GM19239 (cell line): Measurements from ENCODE around the gene UBE2B.
"Not testable (repeated sequence)": the region's sequence is repeated elsewhere in the genome, so short reads cannot be mapped to it uniquely, and the experiment has no call there.

Source experiments
- DNase-seq: peaks from one replicate; pipeline ENCODE4 v3.0.0; 2011; ENCODE audit warnings: low spot score; ENCODE audit not compliant: insufficient read length
- FAIRE-seq: peaks from 2 replicates; lab custom pipeline; 2011; peaks lifted over from hg19 to GRCh38; lab: Jason Lieb, UNC

Gene UBE2B

DNA sequence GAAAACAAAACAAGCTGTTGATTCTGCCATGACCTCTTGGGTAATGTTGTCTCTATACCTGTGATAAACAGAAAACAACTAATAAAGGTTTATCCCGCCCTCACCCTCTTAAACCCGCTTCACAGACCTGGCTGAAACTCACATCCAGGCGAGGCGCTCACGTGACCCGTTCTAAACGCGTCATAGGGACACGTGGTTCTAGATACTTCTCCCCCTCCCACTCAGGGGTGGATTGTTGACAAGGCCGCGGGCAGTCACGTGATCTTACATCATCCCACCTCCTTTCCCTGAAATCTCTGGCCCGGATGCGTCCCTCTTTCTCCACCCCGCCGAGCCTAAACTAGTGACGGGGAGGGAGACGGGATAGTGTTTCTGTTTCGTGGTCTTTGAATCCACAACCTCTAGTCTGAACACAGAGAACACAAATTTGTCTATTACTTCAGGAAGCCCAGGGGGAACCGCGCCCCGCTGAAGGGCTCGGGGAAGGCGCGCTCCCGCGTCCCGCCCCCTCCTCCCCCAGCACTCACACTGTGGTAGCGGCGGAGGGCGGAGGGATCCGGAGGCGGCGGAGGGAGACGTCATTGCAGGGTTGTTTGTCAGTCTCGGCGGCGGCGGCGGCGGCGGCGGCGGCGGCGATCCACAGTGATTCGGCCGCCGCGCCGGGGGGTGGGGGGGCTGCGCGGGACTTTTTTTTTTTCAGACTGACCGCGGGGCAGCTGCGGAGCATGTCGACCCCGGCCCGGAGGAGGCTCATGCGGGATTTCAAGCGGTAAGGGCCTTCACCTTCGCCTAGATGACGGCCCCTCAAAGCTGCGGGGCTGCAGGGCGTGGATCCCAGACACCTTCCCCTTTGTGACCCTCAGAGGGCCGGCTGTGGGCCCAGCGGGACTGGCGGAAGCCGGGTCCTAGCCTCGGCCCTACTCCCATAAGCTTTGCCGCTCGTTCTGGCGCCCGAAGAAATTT is at the start of gene UBE2B:
Gene UBE2B, plus strand, starts transcription at position 699 of the 963 bp plus-strand sequence. Its CDS starts 27 bp downstream, at position 726.
- DNase-seq = peak; percentile 76
- FAIRE-seq = peak; percentile 100

DNA sequence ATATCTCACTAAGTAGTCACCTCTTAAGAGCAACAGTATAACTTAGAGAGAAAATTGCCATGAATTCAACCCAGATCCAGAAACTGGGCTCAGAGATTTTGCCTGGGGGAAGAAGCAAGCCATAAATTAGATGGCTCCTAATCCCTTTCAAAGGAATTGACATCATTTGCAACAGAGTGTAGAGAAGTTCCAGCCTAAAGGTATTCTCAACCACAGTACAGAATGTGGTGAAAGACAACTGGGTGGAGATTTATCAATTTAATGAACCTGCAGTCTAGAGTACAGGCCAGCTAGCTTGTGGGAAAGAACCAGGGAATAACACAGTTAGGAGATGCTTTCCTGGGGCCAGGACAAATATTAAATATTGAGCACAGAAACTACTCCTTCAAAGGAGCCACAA is 44.0 kb upstream of the UBE2B start:
- FAIRE-seq = no peak

DNA sequence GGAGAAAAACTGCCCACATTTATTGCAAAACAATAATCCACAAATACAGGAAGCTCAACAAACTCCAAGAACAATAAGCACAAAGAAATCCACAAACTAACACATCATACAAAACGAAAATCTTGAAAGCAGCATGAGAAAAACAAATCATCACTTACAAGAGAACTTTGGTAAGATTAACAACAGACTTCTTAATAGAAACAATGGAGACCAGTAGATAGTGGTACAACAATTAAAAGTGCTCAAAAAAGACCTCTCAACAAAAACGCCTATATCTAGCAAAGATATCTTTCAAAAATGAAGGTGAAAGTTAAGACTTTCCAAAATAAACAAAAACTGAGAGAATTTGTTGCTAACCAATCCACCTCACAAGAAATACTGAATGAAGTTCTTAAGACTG is 42.8 kb upstream of the UBE2B start:
- DNase-seq (no peak), FAIRE-seq (no peak)

More for the DNA sequence above, 44.0 kb upstream of the UBE2B start:
- DNase-seq = no peak

DNA sequence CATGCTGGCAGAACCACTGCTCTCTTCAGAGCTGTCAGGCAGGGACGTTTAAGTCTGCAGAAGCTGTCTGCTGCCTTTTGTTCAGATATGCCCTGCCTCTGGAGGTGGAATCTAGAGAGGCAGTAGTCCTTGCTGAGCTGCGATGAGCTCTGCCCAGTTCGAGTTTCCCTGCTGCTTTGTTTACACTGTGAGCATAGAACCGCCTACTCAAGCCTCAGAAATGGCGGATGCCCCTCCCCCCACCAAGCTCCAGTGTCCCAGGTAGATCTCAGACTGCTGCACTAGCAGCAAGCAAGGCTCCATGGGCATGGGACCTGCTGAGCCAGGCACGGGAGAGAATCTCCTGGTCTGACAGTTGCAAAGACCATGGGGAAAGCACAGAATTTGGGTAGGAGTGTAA is 34.5 kb upstream of the UBE2B start:
- FAIRE-seq = not testable (repeated sequence)

DNA sequence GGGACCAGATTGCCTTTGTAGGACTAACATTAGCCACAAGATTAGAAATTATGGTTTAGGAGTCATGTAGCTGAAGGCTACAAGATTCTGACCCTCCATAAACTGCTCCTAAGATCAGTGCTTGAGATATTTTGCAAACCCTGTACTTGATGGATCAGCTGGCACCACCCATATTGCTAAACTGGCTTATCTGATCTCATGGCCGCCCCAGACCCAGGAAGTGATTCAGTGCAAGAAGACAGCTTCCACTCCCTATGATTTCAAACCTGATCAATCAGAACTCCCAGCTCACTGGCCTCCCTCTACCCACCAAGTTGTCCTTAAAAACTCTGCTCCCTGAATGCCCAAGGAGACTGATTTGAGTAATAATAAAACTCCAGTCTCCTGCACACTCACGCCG is 27.9 kb upstream of the UBE2B start:
- not testable (repeated sequence) for DNase-seq, FAIRE-seq

More for the DNA sequence above, 34.5 kb upstream of the UBE2B start:
- DNase-seq = not testable (repeated sequence)

DNA sequence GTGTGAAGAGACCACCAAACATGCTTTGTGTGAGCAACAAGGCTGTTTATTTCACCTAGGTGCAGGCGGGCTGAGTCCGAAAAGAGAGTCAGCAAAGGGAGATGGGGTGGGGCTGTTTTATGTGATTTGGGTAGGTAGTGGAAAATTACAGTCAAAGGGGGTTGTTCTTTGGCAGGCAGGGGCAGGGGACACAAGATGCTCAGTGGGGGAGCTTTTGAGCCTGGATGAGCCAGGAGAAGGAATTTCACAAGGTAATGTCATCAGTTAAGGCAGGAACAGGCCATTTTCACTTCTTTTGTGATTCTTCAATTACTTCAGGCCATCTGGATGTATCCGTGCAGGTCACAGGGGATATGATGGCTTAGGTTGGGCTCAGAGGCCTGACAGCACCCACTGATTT is 25.9 kb upstream of the UBE2B start:
- FAIRE-seq = not testable (repeated sequence)

DNA sequence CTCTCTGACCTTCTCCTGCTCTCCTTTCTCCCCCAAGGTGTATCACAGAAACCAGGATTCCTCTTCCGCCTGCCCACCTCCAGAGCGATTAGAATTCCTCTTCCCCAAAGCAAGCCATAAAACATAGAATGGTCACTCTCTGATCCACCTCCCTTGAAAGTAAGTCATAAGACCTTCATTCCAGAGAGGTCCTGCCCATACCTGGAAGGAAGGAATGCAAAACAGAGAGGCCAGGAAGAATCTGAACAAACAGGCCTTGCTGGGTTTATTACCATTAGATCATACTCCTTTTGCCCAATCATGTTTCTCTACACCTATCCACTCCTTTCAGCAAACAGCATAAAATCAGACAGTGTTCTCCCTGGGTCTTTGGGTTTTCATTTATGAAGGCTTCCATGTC is 25.4 kb upstream of the UBE2B start:
- DNase-seq (no peak), FAIRE-seq (no peak)

More for the DNA sequence above, 25.9 kb upstream of the UBE2B start:
- not testable (repeated sequence) for DNase-seq

DNA sequence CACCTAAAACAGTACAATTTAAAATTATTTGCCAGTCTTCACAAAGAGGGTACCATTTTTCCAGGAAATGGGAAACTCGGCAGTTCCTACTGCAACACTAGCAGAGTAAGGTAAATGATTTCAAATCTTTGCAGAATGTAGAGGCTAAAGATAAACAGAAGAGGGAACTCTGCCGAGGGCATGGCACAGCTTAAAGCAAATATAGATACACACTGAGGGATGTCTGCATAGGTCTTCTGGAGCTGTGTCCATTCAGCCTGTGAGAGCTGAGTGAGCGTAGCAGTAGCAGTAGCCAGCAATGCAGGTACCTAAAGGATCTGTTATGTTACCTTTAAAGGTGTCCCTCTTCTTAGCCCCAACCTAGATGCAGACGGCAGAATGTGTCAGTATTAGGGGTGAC is 21.9 kb upstream of the UBE2B start:
- DNase-seq (no peak), FAIRE-seq (no peak)

DNA sequence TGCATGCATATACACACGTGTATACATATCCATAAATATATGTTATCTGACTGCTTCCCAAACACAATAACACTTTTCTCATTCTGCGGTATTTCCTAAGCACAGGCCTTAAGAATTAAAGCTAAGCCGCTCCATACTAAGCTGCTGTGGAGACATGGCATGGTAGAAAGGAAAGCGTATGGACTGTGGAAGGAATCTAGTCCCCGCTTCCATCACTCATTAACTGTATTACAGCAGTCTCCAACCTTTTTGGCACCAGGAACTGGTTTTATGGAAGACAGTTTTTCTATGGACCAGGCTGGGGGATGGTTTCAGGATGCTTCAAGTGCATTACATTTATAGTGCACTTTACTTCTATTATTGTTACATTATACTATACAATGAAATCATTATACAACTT is 15.7 kb upstream of the UBE2B start:
- no peak for DNase-seq
- no peak for FAIRE-seq

DNA sequence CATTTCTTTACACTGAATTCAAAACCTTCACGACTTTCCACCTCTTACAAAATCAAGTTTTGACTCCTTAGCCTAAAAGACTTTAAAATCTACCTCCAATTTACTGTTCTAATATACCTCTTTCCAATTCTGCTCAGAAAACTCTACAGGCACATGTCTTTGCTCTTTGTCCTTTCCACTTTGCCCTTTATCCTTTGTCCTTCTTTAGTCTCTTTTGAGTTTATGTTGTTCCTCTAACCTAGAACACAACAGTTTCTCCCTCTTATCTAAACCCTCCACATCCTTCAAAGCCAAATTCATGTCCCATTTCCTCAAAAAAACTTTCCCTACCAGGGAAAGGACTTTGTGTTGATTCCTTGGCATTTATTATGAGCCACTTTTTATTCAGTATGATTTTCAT is 5.8 kb upstream of the UBE2B start:
- DNase-seq = no peak
- FAIRE-seq = no peak

DNA sequence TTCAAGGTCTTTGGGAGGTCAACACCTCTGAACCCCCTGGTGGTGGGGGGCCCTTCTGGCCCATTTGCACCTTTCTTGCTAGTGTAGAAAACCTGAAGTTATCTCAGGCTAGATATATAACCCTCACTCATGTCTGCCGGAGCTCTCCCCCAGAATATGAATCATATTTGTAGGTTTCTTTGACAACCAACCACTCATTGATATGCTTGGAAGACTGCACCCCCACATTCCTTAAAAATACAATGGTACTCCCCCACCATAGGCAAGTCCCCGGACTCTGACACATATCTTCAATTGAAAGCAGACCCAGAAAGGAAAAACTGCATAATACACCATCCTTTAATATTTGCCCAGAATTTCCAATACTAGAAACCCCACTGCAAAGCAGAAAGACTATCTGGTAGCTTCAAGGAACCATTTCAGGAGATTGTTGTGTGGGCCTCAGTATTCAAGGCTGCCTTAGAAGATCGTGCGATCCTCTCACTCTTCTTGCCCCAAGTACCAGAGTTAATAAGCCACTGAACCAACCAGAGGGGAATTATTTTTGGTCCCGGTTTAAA is 978 bp upstream of the UBE2B start:
- DNase-seq (no peak), FAIRE-seq (no peak)

DNA sequence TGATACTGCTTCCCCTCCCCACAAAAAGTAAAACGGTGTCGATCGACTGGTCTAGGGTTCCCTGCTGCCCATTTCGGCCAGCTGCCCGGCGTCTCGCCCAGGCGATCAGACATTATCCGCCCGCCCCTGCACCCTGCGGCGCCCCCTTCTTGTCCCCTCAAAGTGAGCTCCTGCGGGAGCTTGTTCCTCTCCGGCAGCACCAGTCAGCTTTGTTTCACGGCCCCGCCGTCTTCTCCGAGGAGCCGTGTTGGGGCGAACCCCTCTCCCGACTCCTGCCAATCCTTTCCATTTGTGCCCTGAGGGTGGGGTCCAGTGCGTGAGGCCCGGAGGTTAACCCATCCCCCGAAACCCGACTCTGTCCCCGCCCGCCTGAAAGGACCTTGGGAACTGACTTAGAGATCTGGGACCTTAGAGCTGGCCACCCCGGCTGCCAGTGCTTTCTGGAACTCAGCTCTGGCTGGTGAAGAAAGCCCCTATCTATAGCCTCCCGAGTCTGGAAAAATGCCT is 518 bp downstream of the UBE2B start:
- FAIRE-seq (peak; percentile 74), DNase-seq (no peak)

DNA sequence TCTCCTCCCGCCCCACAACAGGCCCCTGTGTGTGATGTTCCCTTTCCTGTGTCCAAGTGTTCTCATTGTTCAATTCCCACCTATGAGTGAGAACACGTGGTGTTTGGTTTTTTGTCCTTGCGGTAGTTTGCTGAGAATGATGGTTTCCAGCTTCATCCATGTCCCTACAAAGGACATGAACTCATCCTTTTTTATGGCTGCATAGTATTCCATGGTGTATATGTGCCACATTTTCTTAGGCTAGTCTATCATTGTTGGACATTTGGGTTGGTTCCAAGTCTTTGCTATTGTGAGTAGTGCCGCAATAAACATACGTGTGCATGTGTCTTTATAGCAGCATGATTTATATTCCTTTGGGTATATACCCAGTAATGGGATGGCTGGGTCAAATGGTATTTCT is 2.3 kb downstream of the UBE2B start:
- FAIRE-seq, DNase-seq: not testable (repeated sequence)

DNA sequence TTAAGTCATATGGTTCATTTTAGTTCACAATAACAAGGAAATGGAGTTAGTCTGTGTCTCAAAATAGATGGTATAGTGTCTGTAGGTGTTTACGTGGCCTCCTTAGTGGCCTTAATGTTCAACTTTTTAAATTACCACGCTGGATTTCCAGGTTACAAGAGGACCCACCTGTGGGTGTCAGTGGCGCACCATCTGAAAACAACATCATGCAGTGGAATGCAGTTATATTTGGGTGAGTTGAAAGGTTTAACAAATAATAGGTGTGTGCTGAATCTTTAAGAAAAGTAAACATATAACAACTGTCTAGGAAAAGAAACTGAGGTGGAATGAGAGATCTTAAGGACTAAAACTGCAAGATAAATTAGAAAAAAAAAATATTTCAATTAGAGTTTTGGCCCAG is 2.9 kb downstream of the UBE2B start:
- DNase-seq (no peak), FAIRE-seq (no peak)

DNA sequence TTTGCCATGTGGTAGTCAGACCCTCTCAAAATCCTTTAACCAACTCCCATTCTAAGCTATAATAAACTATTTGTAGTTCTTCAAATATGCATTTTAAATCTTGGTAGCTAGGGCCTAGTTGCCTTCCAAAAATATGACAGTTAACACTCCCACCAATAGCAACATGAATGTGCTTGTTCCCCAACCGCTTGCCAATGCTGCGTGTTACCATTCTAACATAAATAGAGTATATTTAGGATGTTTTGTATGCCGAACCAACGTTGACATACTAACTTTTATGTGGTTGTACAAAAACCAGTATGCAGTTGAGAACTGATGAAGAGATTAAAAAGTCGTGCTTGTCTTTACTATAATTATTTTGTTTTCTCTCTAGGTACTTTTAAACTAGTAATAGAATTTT is 9.0 kb downstream of the UBE2B start:
- DNase-seq (no peak), FAIRE-seq (no peak)

DNA sequence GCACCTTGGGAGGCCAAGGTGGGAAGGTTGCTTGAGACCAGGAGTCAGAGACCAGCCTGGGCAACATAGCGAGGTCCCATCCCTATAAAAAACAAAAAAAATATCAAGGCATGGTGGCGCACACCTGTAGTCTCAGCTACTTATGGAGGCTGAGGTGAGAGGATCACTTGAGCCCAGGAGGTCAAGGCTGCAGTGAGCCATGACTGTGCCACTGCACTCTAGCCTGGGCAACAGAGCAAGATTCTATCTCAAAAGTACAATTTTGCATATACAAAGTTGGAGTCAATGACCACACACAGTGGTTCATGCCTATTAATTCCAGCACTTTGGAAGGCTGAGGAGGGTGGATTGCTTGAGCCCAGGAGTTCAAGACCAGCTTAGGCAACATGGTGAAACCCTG is 10.8 kb downstream of the UBE2B start:
- DNase-seq, FAIRE-seq: not testable (repeated sequence)

DNA sequence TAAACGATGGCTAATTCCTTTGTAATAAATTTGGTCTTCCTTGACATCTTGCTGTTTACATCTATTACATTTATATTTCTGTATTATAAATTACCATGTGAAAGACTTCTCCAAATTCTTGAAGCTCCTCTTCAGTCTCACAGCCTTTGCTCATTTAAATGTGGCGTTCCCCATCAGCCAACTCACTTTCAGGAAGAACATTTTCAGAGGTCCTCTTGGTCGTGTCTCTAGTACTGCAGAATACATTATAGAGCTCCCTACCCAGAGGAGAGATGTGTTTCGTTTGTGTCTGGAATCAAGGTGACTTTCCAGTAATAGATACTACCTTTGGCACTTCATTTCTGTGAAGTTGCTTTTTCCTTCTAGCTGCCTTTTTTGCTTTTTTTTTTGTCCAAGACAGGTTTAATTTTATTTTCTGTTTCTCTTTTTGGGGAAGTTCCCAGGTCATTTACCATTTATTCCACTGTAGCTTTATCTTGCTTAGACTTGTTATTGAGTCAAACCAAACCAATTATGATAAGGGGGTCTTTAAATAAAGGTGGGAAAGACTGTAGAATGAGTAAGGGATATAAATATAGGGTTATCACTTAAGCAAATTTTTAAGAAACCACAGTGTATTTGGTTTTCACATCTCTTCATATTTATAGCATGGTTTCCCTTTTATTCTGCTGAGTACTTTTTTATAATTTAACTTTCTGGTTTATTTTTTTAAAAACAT is 12.8 kb downstream of the UBE2B start:
- peak; percentile 45 for FAIRE-seq
- DNase-seq = no peak

DNA sequence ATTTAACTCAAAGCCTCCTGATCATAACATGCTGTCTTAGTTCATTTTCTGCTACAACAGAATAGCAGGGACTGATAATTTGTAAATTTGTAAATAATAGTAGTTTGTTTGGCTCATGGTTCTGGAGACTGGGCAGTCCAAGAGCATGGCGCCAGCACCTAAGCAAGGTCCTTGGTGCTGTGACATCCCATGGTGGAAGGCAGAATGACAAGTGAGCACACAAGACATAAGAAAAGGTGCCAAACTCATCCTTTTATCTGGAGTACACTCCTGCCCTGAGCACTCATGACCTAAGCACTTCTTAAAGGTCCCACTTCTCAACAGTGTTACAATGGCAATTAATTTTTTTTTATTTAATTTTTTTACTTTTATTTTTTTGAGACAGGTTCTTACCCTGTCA is 16.1 kb downstream of the UBE2B start:
- no peak for FAIRE-seq
- no peak for DNase-seq

DNA sequence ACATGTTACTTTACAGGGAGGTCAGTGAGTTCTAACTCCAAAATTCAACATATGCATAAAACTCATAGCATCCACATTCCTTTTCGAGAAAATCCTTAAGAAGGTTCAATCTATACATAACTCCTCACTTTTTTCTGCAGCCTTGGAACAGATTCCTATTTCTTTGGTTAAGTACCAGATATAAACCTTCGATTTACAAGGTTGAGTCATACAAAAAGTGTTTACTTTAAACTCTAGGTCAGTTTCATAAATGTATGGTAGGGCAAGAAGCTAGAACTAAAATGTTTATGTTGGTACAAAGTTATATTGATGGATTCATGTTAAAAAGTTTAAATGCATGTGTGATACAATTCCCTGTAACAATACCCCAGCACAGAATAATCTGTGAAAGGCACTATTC is 20.9 kb downstream of the UBE2B start:
- no peak for DNase-seq
- FAIRE-seq = no peak

DNA sequence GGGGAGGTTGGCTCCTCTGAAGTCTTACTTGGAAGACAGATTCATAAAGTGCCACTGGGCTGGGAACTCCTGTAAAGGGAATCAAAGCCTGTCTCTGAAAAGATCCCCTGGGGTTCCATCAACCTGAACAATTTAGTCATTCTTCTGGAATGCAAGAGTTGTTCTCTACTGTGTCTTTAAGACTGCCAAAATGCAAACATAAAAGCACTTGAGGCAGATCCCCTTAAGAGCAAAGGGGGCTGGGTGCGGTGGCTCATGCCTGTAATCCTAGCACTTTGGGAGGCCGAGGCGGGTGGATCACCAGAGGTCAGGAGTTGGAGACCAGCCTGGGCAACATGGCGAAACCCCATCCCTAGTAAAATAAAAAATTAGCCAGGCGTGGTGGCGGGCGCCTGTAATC is 23.6 kb downstream of the UBE2B start:
- no peak for DNase-seq
- FAIRE-seq = no peak

DNA sequence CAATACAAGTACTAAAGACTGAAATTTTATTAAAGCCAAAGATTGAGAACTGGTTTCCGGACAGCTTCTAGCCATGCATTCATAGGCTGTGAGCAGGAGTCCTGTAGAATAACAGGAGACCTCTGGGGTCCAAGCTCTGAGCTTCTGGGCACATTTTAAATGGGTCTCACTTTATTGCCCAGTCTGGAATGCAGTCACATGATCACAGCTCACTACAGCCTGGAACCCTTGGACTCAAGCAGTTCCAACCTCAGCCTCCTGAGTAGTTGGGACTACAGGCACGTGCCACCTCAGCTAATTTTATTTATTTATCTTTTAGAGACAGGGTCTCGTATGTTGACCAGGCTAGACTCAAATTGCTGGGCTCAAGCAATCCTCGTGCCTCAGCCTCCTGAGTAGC is 24.9 kb downstream of the UBE2B start:
- no peak for DNase-seq
- no peak for FAIRE-seq
